GM23338 (cell line): ENCODE data around the gene MATN1.

ENCODE experiments used
- CREB1 ChIP-seq: fragments of 250-450 bp; sonication (Bioruptor Pico); IDR thresholded peaks from 2 replicates; pipeline ENCODE4 v1.5.0; 2020; ENCODE audit warnings: low read depth, mild to moderate bottlenecking, moderate library complexity
- CTCF ChIP-seq, 2 experiments: fragments of 200-600 bp in 1 of 2; sonication (generic) in 1 of 2; conservative IDR thresholded peaks; 2 replicates each; pipeline versions ENCODE4 v1.5.1 to v1.6.1; 2016 to 2017; ENCODE audit warnings: antibody characterized with exemption in 2 of 2, low read depth in 2 of 2, mild to moderate bottlenecking in 2 of 2, moderate library complexity in 1 of 2
- EZH2 ChIP-seq: fragments of 200-600 bp; sonication (generic); IDR thresholded peaks from one replicate; pipeline ENCODE4 v1.8.0; 2017; ENCODE audit warnings: antibody characterized with exemption, mild to moderate bottlenecking, low read depth; ENCODE audit not compliant: unreplicated experiment
- EZH2phosphoT487 ChIP-seq: fragments of 200-600 bp; sonication (generic); IDR thresholded peaks from one replicate; pipeline ENCODE4 v1.8.1; 2018; ENCODE audit warnings: antibody characterized with exemption; ENCODE audit not compliant: unreplicated experiment
- JUNB ChIP-seq: IDR thresholded peaks from one replicate; pipeline ENCODE4 v1.6.1; 2016; ENCODE audit warnings: antibody characterized with exemption; ENCODE audit not compliant: unreplicated experiment
- POLR2AphosphoS5 ChIP-seq: IDR thresholded peaks from 2 replicates; pipeline ENCODE4 v1.6.1; 2016; ENCODE audit warnings: antibody characterized with exemption, low read depth
- ZNF462 ChIP-seq: fragments of 250-450 bp; sonication (Bioruptor Pico); IDR thresholded peaks from 2 replicates; pipeline ENCODE4 v1.5.0; 2020; ENCODE audit warnings: mild to moderate bottlenecking, moderate library complexity
- TF ChIP-seq, protein P1 (sequence below): IDR thresholded peaks from one replicate; pipeline ENCODE4 v1.6.1; 2018; ENCODE audit warnings: antibody characterized with exemption; ENCODE audit not compliant: unreplicated experiment

DNA sequence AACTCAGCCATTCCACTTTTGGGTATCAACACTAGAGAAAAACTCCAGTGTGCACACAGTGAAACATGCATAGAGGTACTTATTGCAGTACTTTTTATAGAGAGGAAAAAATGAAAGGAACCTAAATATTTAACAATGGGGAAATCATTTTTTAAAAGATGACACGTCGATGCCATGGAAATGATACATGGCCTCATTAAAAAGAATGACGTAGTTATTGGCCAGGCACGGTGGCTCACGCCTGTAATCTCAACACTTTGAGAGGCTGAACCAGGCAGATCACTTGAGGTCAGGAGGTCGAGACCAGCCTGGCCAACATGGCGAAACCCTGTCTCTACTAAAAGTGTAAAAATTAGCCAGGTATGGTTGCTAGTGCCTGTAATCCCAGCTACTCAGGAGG lies 42.5 kb downstream of the MATN1 start:
- TF ChIP-seq ZNF462 (CRISPR knock-in tag), result no peak
- no peak for TF ChIP-seq CTCF (conservative IDR thresholded peaks at IDR 0.05; ENCODE audit: low read depth in 2 of 2)
- no peak for TF ChIP-seq EZH2
- no peak for TF ChIP-seq EZH2phosphoT487
- TF ChIP-seq POLR2AphosphoS5, result no peak
- no peak for TF ChIP-seq CREB1 (CRISPR knock-in tag)
- TF ChIP-seq JUNB, result no peak
- TF ChIP-seq, protein P1, sequence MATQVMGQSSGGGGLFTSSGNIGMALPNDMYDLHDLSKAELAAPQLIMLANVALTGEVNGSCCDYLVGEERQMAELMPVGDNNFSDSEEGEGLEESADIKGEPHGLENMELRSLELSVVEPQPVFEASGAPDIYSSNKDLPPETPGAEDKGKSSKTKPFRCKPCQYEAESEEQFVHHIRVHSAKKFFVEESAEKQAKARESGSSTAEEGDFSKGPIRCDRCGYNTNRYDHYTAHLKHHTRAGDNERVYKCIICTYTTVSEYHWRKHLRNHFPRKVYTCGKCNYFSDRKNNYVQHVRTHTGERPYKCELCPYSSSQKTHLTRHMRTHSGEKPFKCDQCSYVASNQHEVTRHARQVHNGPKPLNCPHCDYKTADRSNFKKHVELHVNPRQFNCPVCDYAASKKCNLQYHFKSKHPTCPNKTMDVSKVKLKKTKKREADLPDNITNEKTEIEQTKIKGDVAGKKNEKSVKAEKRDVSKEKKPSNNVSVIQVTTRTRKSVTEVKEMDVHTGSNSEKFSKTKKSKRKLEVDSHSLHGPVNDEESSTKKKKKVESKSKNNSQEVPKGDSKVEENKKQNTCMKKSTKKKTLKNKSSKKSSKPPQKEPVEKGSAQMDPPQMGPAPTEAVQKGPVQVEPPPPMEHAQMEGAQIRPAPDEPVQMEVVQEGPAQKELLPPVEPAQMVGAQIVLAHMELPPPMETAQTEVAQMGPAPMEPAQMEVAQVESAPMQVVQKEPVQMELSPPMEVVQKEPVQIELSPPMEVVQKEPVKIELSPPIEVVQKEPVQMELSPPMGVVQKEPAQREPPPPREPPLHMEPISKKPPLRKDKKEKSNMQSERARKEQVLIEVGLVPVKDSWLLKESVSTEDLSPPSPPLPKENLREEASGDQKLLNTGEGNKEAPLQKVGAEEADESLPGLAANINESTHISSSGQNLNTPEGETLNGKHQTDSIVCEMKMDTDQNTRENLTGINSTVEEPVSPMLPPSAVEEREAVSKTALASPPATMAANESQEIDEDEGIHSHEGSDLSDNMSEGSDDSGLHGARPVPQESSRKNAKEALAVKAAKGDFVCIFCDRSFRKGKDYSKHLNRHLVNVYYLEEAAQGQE, result no peak
